GM21528 (cell line): ENCODE results near the gene S1PR3.

Source experiments
- ATAC-seq: cut with Tn5 transposase; IDR thresholded peaks from one replicate; pipeline ENCODE4 v1.9.1; 2021; ENCODE audit warnings: mild to moderate bottlenecking, moderate library complexity; ENCODE audit not compliant: unreplicated experiment, low FRiP score

Gene S1PR3

GRCh38 chr9:89026876-89027275 lies 35.6 kb downstream of the S1PR3 start:
- no peak for ATAC-seq

- no peak for ATAC-seq
Measured at GRCh38 chr9:89029788-89030187, 38.5 kb downstream of the S1PR3 start.

DNA sequence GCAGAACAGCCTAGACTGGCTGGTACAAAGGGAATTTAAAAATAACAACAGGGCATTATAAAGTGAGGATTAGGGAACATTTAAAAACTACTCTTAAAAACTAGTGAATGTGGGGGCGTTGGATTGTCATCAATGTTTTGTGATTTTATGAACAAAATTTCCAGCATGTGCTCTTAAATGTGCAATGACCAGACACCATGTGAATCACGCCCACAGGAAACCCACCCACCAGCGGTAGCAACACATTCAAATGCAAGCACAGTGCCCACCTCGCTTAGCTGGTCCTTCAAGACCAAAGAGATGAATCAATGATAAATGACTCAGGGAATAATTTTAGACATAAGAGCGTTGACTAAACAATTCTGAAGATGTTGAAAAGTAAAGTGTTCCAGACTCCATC lies 40.9 kb downstream of the S1PR3 start:
- ATAC-seq: no peak

- ATAC-seq: no peak
Measured at GRCh38 chr9:89032661-89033060, 41.4 kb downstream of the S1PR3 start.

DNA sequence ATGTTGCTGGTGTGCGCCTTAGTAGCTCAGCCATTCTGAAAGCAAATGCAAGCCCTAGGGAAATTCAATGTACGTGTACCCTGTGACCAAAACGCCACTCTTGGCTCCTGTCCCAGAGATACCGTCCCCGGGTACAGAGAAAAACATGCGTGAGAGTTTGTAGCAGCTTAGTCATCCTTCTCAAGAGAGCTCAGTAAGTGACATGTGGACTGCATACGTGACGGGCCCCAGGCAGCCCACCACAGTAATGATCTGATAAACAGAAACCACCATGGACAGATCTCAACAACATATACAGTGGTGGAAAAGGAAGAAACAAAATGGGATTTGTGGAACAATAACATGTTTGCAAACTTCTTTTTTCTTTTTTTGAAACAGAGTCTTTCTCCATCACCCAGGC lies 45.1 kb downstream of the S1PR3 start:
- no peak for ATAC-seq

DNA sequence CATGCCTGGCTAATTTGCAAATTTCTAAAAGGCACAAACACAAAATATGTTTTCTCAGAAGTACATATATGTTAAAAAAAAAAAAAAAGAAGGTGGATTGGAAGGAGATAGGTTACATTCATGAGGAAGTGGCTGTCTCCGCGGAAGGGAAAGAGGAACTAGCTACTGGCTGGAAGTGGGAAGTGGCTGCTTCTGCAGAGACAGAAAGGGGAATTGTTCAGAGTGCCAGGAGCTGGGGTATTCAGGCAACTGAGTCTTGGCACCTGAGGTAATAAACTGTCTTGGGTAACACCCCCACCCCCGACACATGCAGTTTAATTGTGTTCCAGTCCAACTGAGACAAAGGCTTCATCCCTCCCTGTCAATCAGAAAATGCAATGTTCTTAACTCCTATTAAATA lies 45.6 kb downstream of the S1PR3 start:
- no peak for ATAC-seq

DNA sequence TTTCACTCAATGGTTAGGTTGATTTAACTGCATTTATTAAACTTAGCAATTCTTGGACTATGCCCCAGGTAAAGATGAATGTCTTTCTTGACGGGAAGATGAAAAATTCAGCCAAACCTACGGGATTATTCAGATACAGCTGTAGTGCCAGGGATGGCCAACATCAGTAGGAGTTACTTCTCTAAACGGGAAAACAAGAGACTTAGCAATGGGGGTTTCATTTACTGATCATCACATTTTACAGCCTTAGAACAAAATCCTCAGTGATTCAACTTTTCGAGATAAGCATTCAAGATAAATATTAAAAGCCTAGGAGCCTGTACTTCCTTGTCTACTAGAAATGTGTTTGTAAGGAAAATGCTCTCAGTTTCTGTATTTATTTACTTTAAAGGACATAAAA lies 46.1 kb downstream of the S1PR3 start:
- no peak for ATAC-seq

GRCh38 chr9:89037891-89038290 lies 46.6 kb downstream of the S1PR3 start:
- ATAC-seq: no peak

GRCh38 chr9:89038382-89039103 lies 47.3 kb downstream of the S1PR3 start:
- ATAC-seq: no peak

DNA sequence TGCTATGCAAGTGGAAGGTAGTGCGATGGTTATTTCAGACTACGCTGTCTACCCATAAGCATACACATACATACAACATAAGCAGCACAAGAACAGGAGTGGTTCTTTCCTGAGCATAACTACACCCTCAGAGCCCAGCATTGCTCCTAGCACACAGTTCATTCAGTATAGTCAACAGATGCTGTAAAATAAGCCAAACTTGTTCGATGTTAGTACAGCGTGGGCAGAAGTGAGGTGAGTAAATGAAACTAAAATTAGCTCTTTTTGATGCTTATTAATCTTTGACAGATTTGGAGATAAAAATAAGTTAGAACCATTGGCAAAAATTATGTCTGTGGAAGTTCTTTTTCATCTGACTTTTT lies 47.8 kb downstream of the S1PR3 start:
- no peak for ATAC-seq

DNA sequence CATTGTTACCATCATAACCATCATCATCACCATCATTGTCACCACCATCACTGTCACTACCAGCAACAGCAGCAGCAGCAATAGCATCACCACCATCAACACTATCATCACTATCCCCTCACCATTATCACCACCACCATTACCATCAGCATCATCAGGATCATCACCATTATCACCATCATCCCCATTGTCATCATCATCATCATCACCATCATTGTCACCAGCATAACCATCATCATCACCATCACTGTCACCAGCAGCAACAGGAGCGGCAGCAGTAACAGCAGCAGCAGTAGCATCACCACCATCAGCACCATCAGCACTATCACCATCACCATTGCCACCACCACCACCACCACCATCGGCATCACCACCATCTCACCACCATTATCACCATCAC lies 48.4 kb downstream of the S1PR3 start:
- ATAC-seq: no peak

DNA sequence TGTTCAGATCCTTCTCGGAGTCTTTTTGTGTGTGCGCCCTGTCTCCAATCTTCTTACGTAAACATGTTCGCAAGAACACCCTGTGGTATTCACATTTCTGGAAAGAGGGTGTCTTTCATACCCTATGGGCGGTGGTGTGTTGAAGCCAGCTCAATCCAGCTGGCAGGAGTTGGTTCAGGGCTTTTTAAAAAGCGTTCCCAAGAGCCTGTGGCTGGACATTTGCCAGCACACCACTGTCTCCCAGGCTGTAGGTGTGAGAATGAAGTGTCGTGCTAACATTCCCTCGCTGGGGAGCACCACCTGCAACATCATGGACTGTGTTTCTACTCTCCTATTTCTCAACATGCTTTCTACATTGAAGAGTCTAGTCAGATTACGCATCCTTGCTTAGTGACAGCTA lies 51.7 kb downstream of the S1PR3 start:
- ATAC-seq: no peak

DNA sequence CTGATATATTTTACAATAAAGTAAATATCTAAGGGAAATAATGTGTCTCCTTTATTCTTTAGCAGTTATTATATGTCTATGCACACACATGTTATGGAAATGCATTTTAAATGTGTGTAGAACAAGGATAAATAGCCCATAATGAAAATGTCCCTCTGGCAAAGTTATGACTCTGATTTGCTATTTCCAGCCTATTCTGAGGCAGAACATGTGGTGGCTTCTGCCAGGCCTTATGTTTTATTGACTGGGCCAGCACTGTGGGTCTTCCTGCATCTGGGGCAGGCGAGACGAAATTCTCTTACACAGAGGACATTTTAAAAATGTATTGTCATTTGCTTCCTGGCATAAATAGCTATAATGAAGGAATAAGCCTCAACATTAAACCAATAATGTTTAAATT lies 52.8 kb downstream of the S1PR3 start:
- ATAC-seq: no peak

DNA sequence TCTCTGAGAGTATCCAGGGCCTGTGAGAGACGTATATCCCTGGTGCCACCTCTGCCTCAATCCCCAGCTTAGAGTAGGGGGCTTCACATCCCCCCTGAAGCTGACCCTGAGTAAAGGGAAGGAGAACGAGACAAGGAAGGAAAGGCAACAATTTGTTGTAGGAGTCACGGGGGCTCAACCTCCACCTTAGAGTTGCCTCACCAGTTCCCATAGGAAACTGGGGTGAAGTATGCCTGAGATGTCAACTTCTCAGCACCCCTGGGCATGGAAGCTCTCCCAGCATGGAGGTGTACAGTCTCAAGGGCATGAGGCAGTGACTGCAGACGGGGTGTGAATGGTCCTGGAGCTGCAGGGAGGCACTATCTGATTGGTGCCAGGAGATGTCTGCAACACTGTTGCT lies 53.6 kb downstream of the S1PR3 start:
- no peak for ATAC-seq

GRCh38 chr9:89046832-89047231 lies 55.6 kb downstream of the S1PR3 start:
- ATAC-seq: no peak

DNA sequence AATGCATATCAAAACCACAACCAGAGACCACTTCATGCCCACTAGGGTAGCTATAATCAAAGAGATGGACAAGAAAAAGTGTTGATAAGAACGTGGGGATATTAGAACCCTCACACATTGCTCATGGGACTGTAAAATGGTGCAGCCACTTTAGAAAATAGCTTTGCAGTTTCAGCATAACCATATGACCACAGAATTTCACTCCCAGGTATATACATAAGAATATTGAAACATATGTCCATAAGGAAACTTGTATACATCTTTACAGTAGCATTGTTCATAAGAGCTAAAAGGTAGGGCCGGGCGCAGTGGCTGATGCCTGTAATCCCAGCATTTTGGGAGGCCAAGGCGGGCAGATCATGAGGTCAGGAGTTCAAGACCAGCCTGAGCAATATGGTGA lies 56.4 kb downstream of the S1PR3 start:
- no peak for ATAC-seq

DNA sequence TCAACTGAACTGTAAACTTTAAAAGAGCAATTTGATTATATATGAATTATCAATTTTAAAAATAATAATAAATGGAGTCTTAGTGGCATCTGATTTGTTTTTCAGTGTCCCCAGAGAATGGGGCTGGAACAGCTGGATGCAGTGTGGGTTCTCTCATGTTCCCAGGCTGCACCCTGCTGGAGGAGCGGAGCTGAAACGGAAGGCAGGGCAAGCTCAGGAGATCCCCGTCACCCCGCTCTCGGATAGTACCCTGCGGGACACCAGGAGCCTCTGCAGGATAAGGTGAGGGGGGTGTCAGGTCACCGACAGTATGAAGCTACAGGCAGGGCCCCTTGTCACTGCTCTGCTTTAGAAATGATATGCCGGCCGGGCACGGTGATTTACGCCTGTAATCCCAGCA lies 57.3 kb downstream of the S1PR3 start:
- ATAC-seq: no peak

DNA sequence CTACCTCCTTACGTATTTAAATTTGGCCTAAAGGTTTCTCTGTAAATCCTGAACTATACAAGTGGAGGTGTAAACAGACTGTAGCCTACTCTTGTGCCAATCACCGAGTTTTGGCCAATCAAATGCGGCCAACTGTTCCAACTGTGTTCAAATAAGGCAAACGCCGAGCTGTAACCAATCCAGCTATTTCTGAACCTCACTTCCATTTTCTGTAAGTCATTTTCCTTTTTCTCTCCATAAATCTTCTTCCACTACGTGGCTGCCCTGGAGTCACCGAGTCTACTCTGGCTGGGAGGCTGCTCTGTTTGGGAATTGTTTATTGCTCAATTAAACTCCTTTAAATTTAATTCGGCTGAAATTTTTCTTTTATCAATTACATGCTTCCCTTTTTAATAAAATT lies 58.4 kb downstream of the S1PR3 start:
- no peak for ATAC-seq

DNA sequence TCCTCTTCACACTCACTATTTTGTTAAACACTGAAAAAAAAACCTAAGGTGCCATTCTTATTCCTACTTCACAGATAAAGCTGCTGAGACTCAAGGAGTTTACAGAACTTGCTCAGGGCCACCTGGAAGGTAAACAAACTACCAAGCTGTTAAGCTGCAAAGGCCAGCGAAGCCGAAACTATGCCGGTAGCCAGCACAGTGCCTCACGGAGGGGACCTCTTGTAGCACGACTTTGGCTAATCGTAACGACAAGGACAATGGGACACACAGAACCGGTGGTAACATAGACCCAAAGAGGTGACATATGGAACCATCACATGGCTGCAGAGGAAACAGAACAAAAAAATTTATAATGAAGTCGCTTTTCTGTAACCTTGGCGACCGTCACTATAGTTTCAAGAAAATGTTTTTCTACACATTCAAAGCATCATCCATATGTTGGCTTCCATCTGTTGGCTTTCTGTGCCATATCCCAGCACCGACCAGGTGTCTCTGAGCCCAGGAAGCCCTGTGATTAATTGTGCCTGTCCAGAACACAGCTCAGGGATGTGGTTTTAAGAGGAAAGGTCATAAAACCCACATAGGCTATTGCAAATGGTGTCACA lies 60.3 kb downstream of the S1PR3 start:
- no peak for ATAC-seq

GRCh38 chr9:89052470-89053097 lies 61.3 kb downstream of the S1PR3 start:
- ATAC-seq: no peak

GRCh38 chr9:89053301-89053700 lies 62.0 kb downstream of the S1PR3 start:
- ATAC-seq: no peak
